ENCODE data around the gene DYSF.

The DYSF gene

GRCh38 chr2:71609441-71609840 is 156.1 kb downstream of the DYSF start:
- no peak overlapping the region for H3K4me3 ChIP-seq (ENCODE audit: low read depth, low read length)
- TF ChIP-seq, protein P1, sequence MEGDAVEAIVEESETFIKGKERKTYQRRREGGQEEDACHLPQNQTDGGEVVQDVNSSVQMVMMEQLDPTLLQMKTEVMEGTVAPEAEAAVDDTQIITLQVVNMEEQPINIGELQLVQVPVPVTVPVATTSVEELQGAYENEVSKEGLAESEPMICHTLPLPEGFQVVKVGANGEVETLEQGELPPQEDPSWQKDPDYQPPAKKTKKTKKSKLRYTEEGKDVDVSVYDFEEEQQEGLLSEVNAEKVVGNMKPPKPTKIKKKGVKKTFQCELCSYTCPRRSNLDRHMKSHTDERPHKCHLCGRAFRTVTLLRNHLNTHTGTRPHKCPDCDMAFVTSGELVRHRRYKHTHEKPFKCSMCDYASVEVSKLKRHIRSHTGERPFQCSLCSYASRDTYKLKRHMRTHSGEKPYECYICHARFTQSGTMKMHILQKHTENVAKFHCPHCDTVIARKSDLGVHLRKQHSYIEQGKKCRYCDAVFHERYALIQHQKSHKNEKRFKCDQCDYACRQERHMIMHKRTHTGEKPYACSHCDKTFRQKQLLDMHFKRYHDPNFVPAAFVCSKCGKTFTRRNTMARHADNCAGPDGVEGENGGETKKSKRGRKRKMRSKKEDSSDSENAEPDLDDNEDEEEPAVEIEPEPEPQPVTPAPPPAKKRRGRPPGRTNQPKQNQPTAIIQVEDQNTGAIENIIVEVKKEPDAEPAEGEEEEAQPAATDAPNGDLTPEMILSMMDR (IDR thresholded peaks at IDR 0.05; ENCODE audit: low read depth, low read length) = no peak

- no peak overlapping the region for H3K4me3 ChIP-seq (ENCODE audit: low read depth, low read length)
- TF ChIP-seq, protein P1 (IDR thresholded peaks at IDR 0.05; ENCODE audit: low read depth, low read length) = no peak
Observed at GRCh38 chr2:71609958-71610357, 156.6 kb downstream of the DYSF start.

GRCh38 chr2:71610671-71611070 is 157.3 kb downstream of the DYSF start:
- no peak overlapping the region for H3K4me3 ChIP-seq (ENCODE audit: low read depth, low read length)
- TF ChIP-seq, protein P1 (IDR thresholded peaks at IDR 0.05; ENCODE audit: low read depth, low read length) = no peak

GRCh38 chr2:71611247-71611646 is 157.9 kb downstream of the DYSF start:
- TF ChIP-seq, protein P1 (IDR thresholded peaks at IDR 0.05; ENCODE audit: low read depth, low read length) = no peak
- H3K4me3 ChIP-seq (ENCODE audit: low read depth, low read length) = no peak overlapping the region

DNA sequence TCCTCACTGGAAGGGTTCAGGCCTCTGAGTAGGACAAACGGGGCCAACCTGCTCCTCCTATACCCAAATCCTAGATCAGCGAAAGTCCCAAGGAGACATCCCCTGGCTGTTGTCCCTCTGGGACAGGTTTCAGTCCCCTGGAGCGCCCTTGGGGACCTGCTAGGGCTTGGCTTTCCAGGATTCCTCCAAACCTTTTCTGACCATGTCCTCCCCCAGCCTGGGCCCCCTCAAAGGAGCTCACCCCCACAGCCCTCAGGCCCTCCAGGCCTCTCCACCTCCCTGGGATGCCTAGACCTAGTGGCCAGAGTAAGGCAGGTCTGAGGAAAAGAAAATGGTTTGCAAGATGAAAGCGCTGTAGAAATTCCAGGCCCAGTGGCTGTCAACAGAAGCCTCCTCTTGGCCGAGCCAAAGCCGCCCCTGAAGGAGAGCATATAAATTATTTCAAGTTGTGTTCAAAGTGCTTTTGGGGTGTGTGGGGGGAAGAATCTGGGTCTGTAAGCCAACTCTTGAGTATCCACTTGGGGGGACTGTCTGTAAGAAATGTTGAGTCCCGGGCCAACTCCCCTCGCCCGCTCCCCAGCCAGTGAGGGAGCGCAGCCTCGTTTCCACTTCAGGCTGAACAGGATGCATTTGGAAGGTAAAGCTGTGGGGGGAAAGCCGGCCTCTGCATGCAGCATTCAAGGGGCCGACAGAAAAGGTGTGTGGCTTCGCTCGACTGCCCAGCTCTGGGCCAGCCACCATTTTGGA is 158.6 kb downstream of the DYSF start:
- TF ChIP-seq, protein P1 (IDR thresholded peaks at IDR 0.05; ENCODE audit: low read depth, low read length) = no peak
- no peak overlapping the region for H3K4me3 ChIP-seq (ENCODE audit: low read depth, low read length)

DNA sequence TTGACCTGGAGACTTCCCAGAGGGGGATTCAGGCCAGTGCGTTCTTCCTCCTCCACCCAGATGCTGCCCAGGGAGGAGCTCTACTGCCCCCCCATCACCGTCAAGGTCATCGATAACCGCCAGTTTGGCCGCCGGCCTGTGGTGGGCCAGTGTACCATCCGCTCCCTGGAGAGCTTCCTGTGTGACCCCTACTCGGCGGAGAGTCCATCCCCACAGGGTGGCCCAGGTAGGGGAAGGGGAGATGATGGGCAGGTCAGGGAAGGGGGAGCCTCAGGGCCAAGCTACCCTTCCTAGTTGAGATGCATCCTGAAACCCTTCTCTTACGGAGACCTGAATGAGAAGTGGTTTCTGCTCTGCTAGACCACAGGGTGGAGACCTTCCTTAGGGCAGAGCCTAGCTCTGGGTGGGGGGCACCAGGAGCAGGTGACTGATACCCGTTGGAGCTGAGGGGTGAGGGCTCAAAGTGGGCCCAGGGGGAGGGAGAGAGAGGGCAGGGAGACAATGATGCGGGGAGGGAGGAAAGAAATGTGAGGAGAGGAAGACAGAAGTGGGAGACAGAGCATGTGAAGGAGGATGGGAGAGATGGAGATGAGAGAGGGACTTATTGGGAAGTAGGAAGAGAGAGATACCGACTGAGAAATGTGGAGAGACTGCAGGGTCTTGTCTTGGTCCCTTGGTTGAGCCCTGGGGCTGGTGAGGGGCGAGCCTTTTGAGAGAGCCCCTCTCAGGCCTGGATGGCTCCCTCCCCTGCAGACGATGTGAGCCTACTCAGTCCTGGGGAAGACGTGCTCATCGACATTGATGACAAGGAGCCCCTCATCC is 159.4 kb downstream of the DYSF start:
- no peak overlapping the region for H3K4me3 ChIP-seq (ENCODE audit: low read depth, low read length)
- TF ChIP-seq, protein P1 (IDR thresholded peaks at IDR 0.05; ENCODE audit: low read depth, low read length) = no peak

GRCh38 chr2:71613403-71613952 is 160.1 kb downstream of the DYSF start:
- H3K4me3 ChIP-seq (ENCODE audit: low read depth, low read length) = no peak overlapping the region

More at GRCh38 chr2:71613403-71613952, 160.1 kb downstream of the DYSF start:
- TF ChIP-seq, protein P1 (IDR thresholded peaks at IDR 0.05; ENCODE audit: low read depth, low read length) = no peak

Data from WI38 (cell line).